ENCODE results near the gene SUPT6H. TPM values are rescaled to one million over a fixed set of nuclear protein-coding genes. Genes with fewer than 3 reads are reported as not detected.

Gene SUPT6H
- total and polyA plus RNA-seq, 2 of the 8 experiments (the other 6 are each of a cell fraction or from before 2014, with no cell fraction given), result 32.0 to 59.9 TPM

DNA sequence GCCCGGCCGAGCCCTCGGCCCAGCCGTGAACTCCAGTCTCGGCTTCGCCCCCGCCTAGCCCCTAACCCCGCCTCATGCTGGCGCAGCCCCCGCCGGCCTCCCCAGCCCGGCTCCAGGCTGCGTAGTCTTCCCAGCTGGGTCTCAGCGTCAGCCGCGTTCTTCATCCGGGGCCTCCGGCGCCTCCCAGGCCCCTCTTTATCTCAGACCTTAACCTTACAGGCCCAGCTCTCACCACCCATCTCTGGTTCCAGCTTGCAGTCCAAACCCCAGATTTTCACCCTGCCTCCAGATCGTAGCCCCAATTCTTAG, 49.7 kb downstream of the SUPT6H start, which contains the start of gene PROCA1:
Gene PROCA1, minus strand, starts transcription at position 166 of the 309 bp plus-strand sequence. CDS start 228 bp downstream, outside the sequence.
- peak within 1 kb of the TSS; percentile 99 for H2BK15ac ChIP-seq (ENCODE audit: low read length)
- H3K23ac ChIP-seq (ENCODE audit: insufficient read length), result no peak within 1 kb of the TSS
- H3K4me2 ChIP-seq (ENCODE audit: insufficient read depth in 1 of 2, low read depth in 2 of 2, low read length in 2 of 2), result peak within 1 kb of the TSS; percentile 88 to 100
- H2BK12ac ChIP-seq (ENCODE audit: low read depth, low read length), result peak within 1 kb of the TSS; percentile 96
- peak within 1 kb of the TSS; percentile 99 for H4K8ac ChIP-seq (ENCODE audit: extremely low read depth, insufficient read depth, low read length)
- H3K23me2 ChIP-seq (ENCODE audit: low read depth, low read length), result peaks cover 16% of the 10 kb centered on the region
- H3K4me1 ChIP-seq (replicated peaks in 1 of 4; ENCODE audit: control insufficient read depth in 3 of 4, insufficient read depth in 4 of 4, low read length in 3 of 4), result peaks cover 5 to 17% (median 9%) of the 10 kb centered on the region in 4 experiments; a peak in 6 of 7 replicates
- peak within 1 kb of the TSS; percentile 89 for H3K56ac ChIP-seq (replicated peaks; ENCODE audit: insufficient read length, low read depth, low read length)
- H2BK20ac ChIP-seq (ENCODE audit: low read length), result peak within 1 kb of the TSS; percentile 21; the same call in 1 of the 2 replicates
- no peak within 1 kb of the TSS for H2AFZ ChIP-seq (ENCODE audit: low read length)
- ChIA-PET CTCF (ENCODE audit: partially characterized antibody) (interaction anchor here (0.6 to 2.8 kb wide), 5 partner anchors 8 to 117 kb away, joined by 3 to 12 read pairs (median 4); partner anchors contain the start of gene RPL23A), POLR2A (ENCODE audit: partially characterized antibody) (interaction anchor here (0.7 to 10.5 kb wide), 21 partner anchors 10 to 422 kb away, joined by 3 to 258 read pairs (median 6); partner anchors contain the start of genes ALDOC, BLTP2, FAM222B and FLOT2)
- H2BK120ac ChIP-seq (replicated peaks; ENCODE audit: low read depth, low read length), result peak within 1 kb of the TSS; percentile 77
- 1% methylated on average over 18 of the region's 20 CpGs; no CpG with 5 or more reads in 1 of the 2 experiments for WGBS, 2 experiments (ENCODE audit: extremely low coverage in 1 of 2, insufficient coverage in 1 of 2, insufficient read length in 1 of 2, insufficient replicate concordance in 2 of 2, low coverage in 1 of 2, low lambda C conversion rate in 2 of 2, missing lambda C conversion rate in 1 of 2)
- peak within 1 kb of the TSS; percentile 99 for H2AK5ac ChIP-seq (ENCODE audit: low read depth, low read length)
- H2BK5ac ChIP-seq (ENCODE audit: low read depth, low read length), result peak within 1 kb of the TSS; percentile 94
- H4K91ac ChIP-seq (replicated peaks; ENCODE audit: insufficient read length, low read length), result peak within 1 kb of the TSS; percentile 89
- H3K27ac ChIP-seq (ENCODE audit: low read depth, low read length), result peak within 1 kb of the TSS; percentile 98
- H3K79me1 ChIP-seq (ENCODE audit: low read depth, low read length), result peaks cover 14% of the 10 kb centered on the region
- DNase-seq (ENCODE audit: low read depth in 1 of 2, low spot score in 2 of 2) (no peak), FAIRE-seq (no peak)
- H3K9ac ChIP-seq (replicated peaks in 1 of 4; ENCODE audit: extremely low read depth in 1 of 4, low read depth in 3 of 4, low read length in 3 of 4), result peak within 1 kb of the TSS; percentile 88 to 100 (median 96)
- H3K18ac ChIP-seq (ENCODE audit: extremely low read depth, low read length), result peak within 1 kb of the TSS; percentile 91
- no peaks in the 10 kb centered on the region for H3K9me3 ChIP-seq (ENCODE audit: insufficient read depth in 2 of 2, low read depth in 1 of 2, low read length in 1 of 2)
- H3K4me3 ChIP-seq (ENCODE audit: extremely low read depth in 1 of 4, insufficient read depth in 2 of 4, low read depth in 3 of 4, low read length in 4 of 4), result peak within 1 kb of the TSS; percentile 59 to 85 (median 82)
- peak within 1 kb of the TSS; percentile 94 for H4K5ac ChIP-seq (ENCODE audit: insufficient read length, low read depth, low read length)
- H3K27me3 ChIP-seq (replicated peaks in 1 of 4; ENCODE audit: control insufficient read depth in 3 of 4, extremely low read depth in 1 of 4, insufficient read depth in 3 of 4, low read length in 3 of 4), result no peaks in the 10 kb centered on the region
- H3K4ac ChIP-seq (replicated peaks; ENCODE audit: insufficient read length, low read depth, low read length), result peak within 1 kb of the TSS; percentile 98
- peak within 1 kb of the TSS; percentile 89 for H3K14ac ChIP-seq (ENCODE audit: insufficient read length)
- H3K79me2 ChIP-seq (ENCODE audit: control insufficient read depth in 1 of 2, insufficient read depth in 2 of 2, low read length in 2 of 2), result peaks cover 3 to 29% of the 10 kb centered on the region in 2 experiments; a peak in 3 of 4 replicates
- H4K20me1 ChIP-seq (replicated peaks in 1 of 2; ENCODE audit: control insufficient read depth in 1 of 2, insufficient read depth in 2 of 2, low read length in 2 of 2), result peaks cover 0 to 11% of the 10 kb centered on the region in 2 experiments
- H3K36me3 ChIP-seq (ENCODE audit: control insufficient read depth in 2 of 4, insufficient read depth in 4 of 4, low read length in 3 of 4), result peaks cover 8 to 20% (median 15%) of the 10 kb centered on the region in 4 experiments; a peak in 7 of 8 replicates
- TF ChIP-seq SIN3A (conservative IDR thresholded peaks at IDR 0.05 in 1 of 2, IDR thresholded peaks at IDR 0.05 in 1 of 2; ENCODE audit: low read depth in 1 of 2, low read length in 2 of 2), result 0 out of 4 replicates have a peak, but pooled peaks of 1 of the 2 experiments have one; percentile 1
- TF ChIP-seq, protein P1, sequence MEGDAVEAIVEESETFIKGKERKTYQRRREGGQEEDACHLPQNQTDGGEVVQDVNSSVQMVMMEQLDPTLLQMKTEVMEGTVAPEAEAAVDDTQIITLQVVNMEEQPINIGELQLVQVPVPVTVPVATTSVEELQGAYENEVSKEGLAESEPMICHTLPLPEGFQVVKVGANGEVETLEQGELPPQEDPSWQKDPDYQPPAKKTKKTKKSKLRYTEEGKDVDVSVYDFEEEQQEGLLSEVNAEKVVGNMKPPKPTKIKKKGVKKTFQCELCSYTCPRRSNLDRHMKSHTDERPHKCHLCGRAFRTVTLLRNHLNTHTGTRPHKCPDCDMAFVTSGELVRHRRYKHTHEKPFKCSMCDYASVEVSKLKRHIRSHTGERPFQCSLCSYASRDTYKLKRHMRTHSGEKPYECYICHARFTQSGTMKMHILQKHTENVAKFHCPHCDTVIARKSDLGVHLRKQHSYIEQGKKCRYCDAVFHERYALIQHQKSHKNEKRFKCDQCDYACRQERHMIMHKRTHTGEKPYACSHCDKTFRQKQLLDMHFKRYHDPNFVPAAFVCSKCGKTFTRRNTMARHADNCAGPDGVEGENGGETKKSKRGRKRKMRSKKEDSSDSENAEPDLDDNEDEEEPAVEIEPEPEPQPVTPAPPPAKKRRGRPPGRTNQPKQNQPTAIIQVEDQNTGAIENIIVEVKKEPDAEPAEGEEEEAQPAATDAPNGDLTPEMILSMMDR (IDR thresholded peaks at IDR 0.05; ENCODE audit: control extremely low read depth in 1 of 3, insufficient read depth in 1 of 3, low read depth in 1 of 3, low read length in 3 of 3), result no peak
- TF ChIP-seq CBX5 (IDR thresholded peaks at IDR 0.05; ENCODE audit: low read depth, low read length), result no peak
- TF ChIP-seq SP2 (IDR thresholded peaks at IDR 0.05; ENCODE audit: low read length), result no peak
- TF ChIP-seq RBBP5 (IDR thresholded peaks at IDR 0.05; ENCODE audit: borderline replicate concordance, low read depth, low read length), result peak; percentile 85
- no peak for TF ChIP-seq POU5F1 (IDR thresholded peaks at IDR 0.05; ENCODE audit: low read depth, low read length)
- TF ChIP-seq RFX5 (IDR thresholded peaks at IDR 0.05; ENCODE audit: borderline replicate concordance, low read depth, low read length), result no peak
- TF ChIP-seq, protein P2, sequence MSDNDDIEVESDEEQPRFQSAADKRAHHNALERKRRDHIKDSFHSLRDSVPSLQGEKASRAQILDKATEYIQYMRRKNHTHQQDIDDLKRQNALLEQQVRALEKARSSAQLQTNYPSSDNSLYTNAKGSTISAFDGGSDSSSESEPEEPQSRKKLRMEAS (IDR thresholded peaks at IDR 0.05), result peak; percentile 34; the same call in 1 of the 2 replicates
- no peak for TF ChIP-seq CTBP2 (IDR thresholded peaks at IDR 0.05; ENCODE audit: borderline replicate concordance, insufficient read depth, insufficient read length, low read length)
- TF ChIP-seq TBP (IDR thresholded peaks at IDR 0.05; ENCODE audit: low read depth, low read length), result no peak

Data from H1 (cell line).